GM18868 (cell line): ENCODE results near the gene ASB16.
"Not testable (repeated sequence)": the region's sequence is repeated elsewhere in the genome, so short reads cannot be mapped to it uniquely, and the experiment has no call there.

Experiments
- ATAC-seq: cut with Tn5 transposase; IDR thresholded peaks from one replicate; pipeline ENCODE4 v1.9.1; 2021; ENCODE audit warnings: mild to moderate bottlenecking, moderate library complexity; ENCODE audit not compliant: unreplicated experiment

Gene ASB16

GRCh38 chr17:44170499-44171201 is at the start of gene ASB16:
Gene ASB16, plus strand, starts transcription at chr17:44170704. Its CDS starts 86 bp downstream, at chr17:44170790.
- ATAC-seq, result no peak

GRCh38 chr17:44120851-44121605 is 49.5 kb upstream of the ASB16 start:
- no peak for ATAC-seq

- no peak for ATAC-seq
Measured at GRCh38 chr17:44121997-44122815, 48.3 kb upstream of the ASB16 start.

- ATAC-seq, result peak; percentile 16
Measured at GRCh38 chr17:44122816-44123355, 47.6 kb upstream of the ASB16 start.

- peak; percentile 84 for ATAC-seq
Measured at GRCh38 chr17:44123356-44124117, 47.0 kb upstream of the ASB16 start, which contains the start of gene HDAC5. Gene HDAC5, minus strand, starts transcription at chr17:44123641. Its CDS starts 6,126 bp downstream, at chr17:44117515.

- no peak for ATAC-seq
Measured at GRCh38 chr17:44124118-44124438, 46.4 kb upstream of the ASB16 start.

- ATAC-seq, result no peak
Measured at GRCh38 chr17:44128383-44128782, 42.1 kb upstream of the ASB16 start.

GRCh38 chr17:44130693-44131349 is 39.7 kb upstream of the ASB16 start:
- no peak for ATAC-seq

GRCh38 chr17:44131372-44131771 is 39.1 kb upstream of the ASB16 start:
- not testable (repeated sequence) for ATAC-seq

GRCh38 chr17:44132275-44132821 is 38.2 kb upstream of the ASB16 start:
- ATAC-seq, result no peak

GRCh38 chr17:44133918-44134476 is 36.5 kb upstream of the ASB16 start:
- no peak for ATAC-seq

GRCh38 chr17:44134752-44135568 is 35.5 kb upstream of the ASB16 start:
- no peak for ATAC-seq

- ATAC-seq, result no peak
Measured at GRCh38 chr17:44137891-44138709, 32.4 kb upstream of the ASB16 start.

GRCh38 chr17:44143921-44144320 is 26.6 kb upstream of the ASB16 start:
- not testable (repeated sequence) for ATAC-seq

- no peak for ATAC-seq
Measured at GRCh38 chr17:44144966-44145739, 25.4 kb upstream of the ASB16 start.

GRCh38 chr17:44146375-44147346 is 23.8 kb upstream of the ASB16 start:
- no peak for ATAC-seq
